EL (cell line): Measurements from ENCODE around the gene RIN3.
A peak's percentile ranks its signal among the peaks of the same experiment; 100 is the strongest.

Experiments
- DNase-seq: peaks from one replicate; pipeline ENCODE4 v3.0.0-alpha.2; 2016

RIN3 gene

GRCh38 chr14:92601131-92601710, 87.6 kb downstream of the RIN3 start:
- DNase-seq: no peak

GRCh38 chr14:92601757-92602417, 88.3 kb downstream of the RIN3 start:
- no peak for DNase-seq

- DNase-seq: peak; percentile 52
Observed at GRCh38 chr14:92603309-92604242, 90.0 kb downstream of the RIN3 start.

- no peak for DNase-seq
Observed at GRCh38 chr14:92605274-92605940, 91.8 kb downstream of the RIN3 start.

GRCh38 chr14:92607251-92607650, 93.7 kb downstream of the RIN3 start:
- no peak for DNase-seq

GRCh38 chr14:92607702-92608429, 94.3 kb downstream of the RIN3 start:
- DNase-seq: peak; percentile 66

GRCh38 chr14:92609955-92610354, 96.4 kb downstream of the RIN3 start:
- no peak for DNase-seq

- no peak for DNase-seq
Observed at GRCh38 chr14:92610849-92611271, 97.3 kb downstream of the RIN3 start.

- peak; percentile 19 for DNase-seq
Observed at GRCh38 chr14:92613008-92613658, 99.6 kb downstream of the RIN3 start.

- DNase-seq: no peak
Observed at GRCh38 chr14:92613681-92614260, 100.2 kb downstream of the RIN3 start.

- no peak for DNase-seq
Observed at GRCh38 chr14:92615451-92615850, 101.9 kb downstream of the RIN3 start.

- DNase-seq: no peak
Observed at GRCh38 chr14:92616178-92616577, 102.6 kb downstream of the RIN3 start.

GRCh38 chr14:92617581-92617980, 104.0 kb downstream of the RIN3 start:
- no peak for DNase-seq

- DNase-seq: no peak
Observed at GRCh38 chr14:92619671-92620456, 106.3 kb downstream of the RIN3 start.

GRCh38 chr14:92622311-92622710, 108.7 kb downstream of the RIN3 start:
- DNase-seq: no peak

- no peak for DNase-seq
Observed at GRCh38 chr14:92624764-92625163, 111.2 kb downstream of the RIN3 start.

GRCh38 chr14:92625213-92625612, 111.6 kb downstream of the RIN3 start:
- peak; percentile 97 for DNase-seq

- peak; percentile 44 for DNase-seq
Observed at GRCh38 chr14:92626041-92626440, 112.5 kb downstream of the RIN3 start.

GRCh38 chr14:92627707-92628215, 114.2 kb downstream of the RIN3 start:
- DNase-seq: no peak

GRCh38 chr14:92628636-92629035, 115.1 kb downstream of the RIN3 start:
- DNase-seq: no peak
